PC-9 (cell line): ENCODE results near the gene NDUFA7.
"Not testable (repeated sequence)": the region's sequence is repeated elsewhere in the genome, so short reads cannot be mapped to it uniquely, and the experiment has no call there.

ENCODE experiments used
- CTCF ChIP-seq: fragments of 200-600 bp; sonication (generic); conservative IDR thresholded peaks from 2 replicates; pipeline ENCODE4 v1.6.1; 2017; ENCODE audit warnings: mixed run types, antibody characterized with exemption, mild to moderate bottlenecking, moderate library complexity
- EZH2 ChIP-seq: fragments of 200-600 bp; sonication (generic); IDR thresholded peaks from 2 replicates; pipeline ENCODE4 v1.8.0; 2017; ENCODE audit warnings: antibody characterized with exemption, low read depth

- TF ChIP-seq CTCF, EZH2: not testable (repeated sequence)
These were observed 6.1 kb downstream of the NDUFA7 start for GRCh38 chr19:8314981-8315640.
